ENCODE results near the gene IFT27. TPM values are rescaled to one million over a fixed set of nuclear protein-coding genes. Genes with fewer than 3 reads are reported as not detected.
"Not testable (repeated sequence)": the region's sequence is repeated elsewhere in the genome, so short reads cannot be mapped to it uniquely, and the experiment has no call there.

The IFT27 gene
- total RNA-seq, 1 donor from 2014 or later: 26.3 TPM

DNA sequence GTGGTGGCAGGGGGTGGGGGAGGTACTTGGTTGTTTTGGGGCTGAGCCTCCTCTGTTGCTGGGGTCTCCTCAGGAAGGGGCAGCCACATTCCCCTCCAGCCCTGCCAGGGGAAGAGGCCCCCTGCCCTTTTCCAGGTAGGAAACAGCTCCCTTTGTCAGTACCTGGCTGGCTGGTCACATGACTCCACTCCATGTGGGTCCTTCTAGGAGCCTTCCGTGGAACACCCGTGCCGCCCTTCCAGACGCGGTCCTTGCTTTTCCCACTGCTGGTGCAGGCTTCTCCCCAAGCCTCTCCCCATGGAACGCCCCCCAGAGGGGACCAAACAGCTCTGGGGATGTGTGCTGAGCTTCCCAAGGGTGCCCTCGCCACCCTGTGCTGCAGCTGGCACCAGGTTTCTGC, 19.9 kb downstream of the IFT27 start:
- Mint-ChIP-seq H3K27me3 (peaks cover 4% of the 10 kb centered on the region), H3K4me1 (no peaks in the 10 kb centered on the region), H3K4me3 (no peak overlapping the region), H3K9me3 (no peaks in the 10 kb centered on the region), H3K36me3 (ENCODE audit: low read depth) (no peaks in the 10 kb centered on the region), H3K27ac (no peak overlapping the region)
- no peak for DNase-seq
- intact Hi-C loops (cut with micrococcal nuclease): loop anchor here (2.0 kb wide), 1 partner anchor 223 kb away; no protein-coding TSS in a partner anchor

DNA sequence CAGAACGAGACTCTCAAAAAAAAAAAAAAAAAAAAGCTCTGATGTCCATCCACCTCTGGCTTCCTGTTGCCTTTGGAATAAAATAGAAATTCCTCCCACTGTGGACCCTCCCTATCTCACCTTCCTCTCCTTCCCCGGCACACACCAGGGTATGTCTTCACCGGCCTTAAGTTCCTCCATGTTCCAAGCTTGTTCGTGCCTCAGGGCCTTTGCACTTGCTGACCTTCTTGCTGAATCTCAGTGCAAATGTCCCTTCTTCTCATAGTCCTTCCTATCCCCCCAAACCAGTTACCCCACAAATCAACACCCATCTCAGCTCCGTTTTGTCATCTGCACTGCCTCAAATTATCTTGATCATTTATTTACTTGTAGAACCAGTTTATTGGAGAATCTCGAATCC, 20.6 kb downstream of the IFT27 start:
- intact Hi-C loops (cut with micrococcal nuclease): no loop called here
- Mint-ChIP-seq H3K9me3 (no peaks in the 10 kb centered on the region), H3K4me1 (no peaks in the 10 kb centered on the region), H3K4me3 (no peak overlapping the region), H3K27me3 (peaks cover 4% of the 10 kb centered on the region), H3K27ac (no peak overlapping the region), H3K36me3 (ENCODE audit: low read depth) (no peaks in the 10 kb centered on the region)
- DNase-seq: no peak

GRCh38 chr22:36754881-36755280, 21.0 kb downstream of the IFT27 start:
- intact Hi-C loops (cut with micrococcal nuclease); H3K9me3 Mint-ChIP-seq; H3K4me3 Mint-ChIP-seq; H3K27me3 Mint-ChIP-seq; DNase-seq; H3K27ac Mint-ChIP-seq; H3K36me3 Mint-ChIP-seq (ENCODE audit: low read depth); H3K4me1 Mint-ChIP-seq: not testable (repeated sequence)

GRCh38 chr22:36753916-36754315, 22.0 kb downstream of the IFT27 start:
- Mint-ChIP-seq H3K9me3 (no peaks in the 10 kb centered on the region), H3K27ac (no peak overlapping the region), H3K4me1 (no peaks in the 10 kb centered on the region), H3K36me3 (ENCODE audit: low read depth) (no peaks in the 10 kb centered on the region), H3K27me3 (peaks cover 4% of the 10 kb centered on the region), H3K4me3 (no peak overlapping the region)
- intact Hi-C loops (cut with micrococcal nuclease): no loop called here
- no peak for DNase-seq

GRCh38 chr22:36753120-36753802, 22.7 kb downstream of the IFT27 start:
- DNase-seq: no peak
- H3K27ac Mint-ChIP-seq: no peak overlapping the region
- no peaks in the 10 kb centered on the region for H3K4me1 Mint-ChIP-seq
- no peaks in the 10 kb centered on the region for H3K9me3 Mint-ChIP-seq
- no peak overlapping the region for H3K4me3 Mint-ChIP-seq
- intact Hi-C loops (cut with micrococcal nuclease): no loop called here
- no peaks in the 10 kb centered on the region for H3K36me3 Mint-ChIP-seq (ENCODE audit: low read depth)
- peaks cover 4% of the 10 kb centered on the region for H3K27me3 Mint-ChIP-seq

DNA sequence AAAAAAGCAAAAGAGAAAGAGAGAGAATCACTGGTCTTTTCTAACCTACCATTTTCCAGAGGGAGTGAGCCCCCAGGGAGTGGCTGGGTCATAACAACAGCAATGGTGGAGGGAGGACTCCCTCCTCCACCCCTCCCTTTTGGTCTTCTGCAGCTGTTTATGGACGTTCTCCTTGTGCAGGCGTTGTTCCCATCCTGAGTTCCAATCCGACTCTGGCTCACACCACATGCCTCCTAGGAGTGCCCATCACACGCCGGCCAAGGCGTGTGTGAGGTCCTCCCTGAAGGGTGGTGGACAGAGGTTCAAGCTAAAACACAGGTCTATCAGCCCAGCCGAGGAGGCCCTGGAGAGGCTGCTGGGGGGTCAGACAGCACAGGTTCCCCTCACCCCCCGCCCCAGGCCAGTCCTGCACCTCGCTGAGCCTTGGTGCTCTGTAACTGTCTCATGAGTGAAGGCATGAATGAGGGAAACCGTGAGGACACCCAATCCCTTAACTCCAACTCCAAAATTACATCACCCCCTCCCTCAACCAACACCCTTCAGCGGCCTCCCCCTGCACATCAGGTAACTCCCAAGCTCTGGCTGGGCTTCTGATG, 29.4 kb downstream of the IFT27 start:
- no peak for DNase-seq
- Mint-ChIP-seq H3K27ac (no peak overlapping the region), H3K27me3 (no peaks in the 10 kb centered on the region), H3K9me3 (no peaks in the 10 kb centered on the region), H3K36me3 (ENCODE audit: low read depth) (no peaks in the 10 kb centered on the region), H3K4me1 (no peaks in the 10 kb centered on the region), H3K4me3 (no peak overlapping the region)
- intact Hi-C loops (cut with micrococcal nuclease): no loop called here

- intact Hi-C loops (cut with micrococcal nuclease): no loop called here
- no peak for DNase-seq
- Mint-ChIP-seq H3K36me3 (ENCODE audit: low read depth) (no peaks in the 10 kb centered on the region), H3K9me3 (no peaks in the 10 kb centered on the region), H3K27me3 (no peaks in the 10 kb centered on the region), H3K4me3 (no peak overlapping the region), H3K4me1 (no peaks in the 10 kb centered on the region), H3K27ac (no peak overlapping the region)
These were observed 30.5 kb downstream of the IFT27 start for GRCh38 chr22:36745301-36745995.

- intact Hi-C loops (cut with micrococcal nuclease): no loop called here
- Mint-ChIP-seq H3K27ac (no peak overlapping the region), H3K4me3 (no peak overlapping the region), H3K27me3 (peaks cover 2% of the 10 kb centered on the region), H3K4me1 (no peaks in the 10 kb centered on the region), H3K36me3 (ENCODE audit: low read depth) (no peaks in the 10 kb centered on the region), H3K9me3 (no peaks in the 10 kb centered on the region)
- no peak for DNase-seq
These were observed 31.1 kb downstream of the IFT27 start for GRCh38 chr22:36744791-36745190.

- no peak overlapping the region for H3K4me3 Mint-ChIP-seq
- no peaks in the 10 kb centered on the region for H3K36me3 Mint-ChIP-seq (ENCODE audit: low read depth)
- H3K4me1 Mint-ChIP-seq: no peaks in the 10 kb centered on the region
- intact Hi-C loops (cut with micrococcal nuclease): no loop called here
- H3K9me3 Mint-ChIP-seq: no peaks in the 10 kb centered on the region
- DNase-seq: no peak
- peaks cover 2% of the 10 kb centered on the region for H3K27me3 Mint-ChIP-seq
- H3K27ac Mint-ChIP-seq: no peak overlapping the region
These were observed 31.5 kb downstream of the IFT27 start for GRCh38 chr22:36744413-36744765.

GRCh38 chr22:36743591-36744412, 32.1 kb downstream of the IFT27 start:
- Mint-ChIP-seq H3K4me3 (no peak overlapping the region), H3K27me3 (peaks cover 2% of the 10 kb centered on the region), H3K9me3 (no peaks in the 10 kb centered on the region), H3K27ac (no peak overlapping the region), H3K36me3 (ENCODE audit: low read depth) (no peaks in the 10 kb centered on the region), H3K4me1 (no peaks in the 10 kb centered on the region)
- no peak for DNase-seq
- intact Hi-C loops (cut with micrococcal nuclease): no loop called here

DNA sequence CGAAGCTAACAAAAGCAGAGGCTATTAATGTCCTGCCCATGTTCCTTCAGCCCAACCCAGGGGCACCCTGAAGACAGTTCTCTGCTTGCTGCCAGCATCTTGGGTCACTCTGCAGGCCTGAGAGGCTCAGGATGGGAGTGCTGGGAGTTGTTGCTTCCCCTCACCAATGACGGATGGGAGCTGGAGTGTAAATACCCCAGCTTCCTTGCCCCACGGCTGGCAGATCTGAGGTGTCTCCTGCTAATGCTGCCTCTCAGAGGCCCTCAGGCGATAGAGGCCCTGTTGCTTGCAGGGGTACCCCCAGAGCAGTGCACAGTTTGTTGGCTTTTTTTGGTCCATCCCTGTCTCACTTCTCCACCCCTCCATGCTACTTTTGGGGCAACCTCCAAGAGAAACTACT, 32.9 kb downstream of the IFT27 start:
- Mint-ChIP-seq H3K27me3 (peaks cover 5% of the 10 kb centered on the region), H3K4me1 (no peaks in the 10 kb centered on the region), H3K27ac (no peak overlapping the region), H3K9me3 (no peaks in the 10 kb centered on the region), H3K36me3 (ENCODE audit: low read depth) (no peaks in the 10 kb centered on the region), H3K4me3 (no peak overlapping the region)
- DNase-seq: no peak
- intact Hi-C loops (cut with micrococcal nuclease): no loop called here

GRCh38 chr22:36741968-36742367, 34.0 kb downstream of the IFT27 start:
- H3K27ac Mint-ChIP-seq: no peak overlapping the region
- H3K4me1 Mint-ChIP-seq: no peaks in the 10 kb centered on the region
- no peaks in the 10 kb centered on the region for H3K36me3 Mint-ChIP-seq (ENCODE audit: low read depth)
- DNase-seq: no peak
- no peaks in the 10 kb centered on the region for H3K9me3 Mint-ChIP-seq
- H3K4me3 Mint-ChIP-seq: no peak overlapping the region
- intact Hi-C loops (cut with micrococcal nuclease): no loop called here
- peaks cover 5% of the 10 kb centered on the region for H3K27me3 Mint-ChIP-seq

GRCh38 chr22:36741204-36741793, 34.6 kb downstream of the IFT27 start:
- intact Hi-C loops (cut with micrococcal nuclease): no loop called here
- Mint-ChIP-seq H3K36me3 (ENCODE audit: low read depth) (no peaks in the 10 kb centered on the region), H3K27ac (no peak overlapping the region), H3K27me3 (peaks cover 7% of the 10 kb centered on the region), H3K4me3 (no peak overlapping the region), H3K4me1 (no peaks in the 10 kb centered on the region), H3K9me3 (no peaks in the 10 kb centered on the region)
- DNase-seq: no peak

DNA sequence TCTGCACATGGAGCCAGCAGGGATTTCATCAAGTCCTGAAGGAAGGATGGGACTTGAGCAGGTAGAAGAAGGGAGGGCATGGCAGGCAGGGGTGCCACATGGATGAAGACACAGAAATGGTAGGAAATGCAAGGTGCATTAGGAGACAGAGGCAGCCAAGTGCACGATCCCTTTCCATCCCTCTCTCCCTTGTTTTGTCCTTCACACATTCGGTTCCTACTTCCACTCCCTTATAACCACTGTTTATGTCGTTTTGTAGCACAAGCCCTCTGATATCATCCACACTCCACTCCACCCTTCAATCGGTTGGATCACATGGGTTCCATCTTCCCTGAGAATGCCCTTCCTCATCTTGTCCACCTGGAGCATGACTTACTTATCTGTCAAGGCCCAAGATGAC, 35.2 kb downstream of the IFT27 start:
- no peak overlapping the region for H3K27ac Mint-ChIP-seq
- no peaks in the 10 kb centered on the region for H3K9me3 Mint-ChIP-seq
- no peaks in the 10 kb centered on the region for H3K4me1 Mint-ChIP-seq
- H3K27me3 Mint-ChIP-seq: peaks cover 7% of the 10 kb centered on the region
- H3K4me3 Mint-ChIP-seq: no peak overlapping the region
- intact Hi-C loops (cut with micrococcal nuclease): no loop called here
- DNase-seq: no peak
- H3K36me3 Mint-ChIP-seq (ENCODE audit: low read depth): no peaks in the 10 kb centered on the region
